ENCODE data around the gene MAEA. TPM values are rescaled to one million over a fixed set of nuclear protein-coding genes. Genes with fewer than 3 reads are reported as not detected.

Gene MAEA
- total and polyA plus RNA-seq, 9 of the 15 experiments (the other 6 are each of a cell fraction or from before 2014, with no cell fraction given), result 2.1 to 86.5 (median 45.0) TPM

GRCh38 chr4:1251773-1252066 is 38.0 kb upstream of the MAEA start:
- WGBS (ENCODE audit: insufficient coverage, low coverage, missing lambda C conversion rate), result 96% methylated on average over 10 of the region's 11 CpGs
- BruUV-seq (replicated peaks), result no TSS peak
- in situ Hi-C loops (cut with MboI) (no loop called here), intact Hi-C loops (cut with micrococcal nuclease) (no loop called here)
- H3K9ac ChIP-seq (ENCODE audit: insufficient read depth in 1 of 2, low read depth in 2 of 2, low read length in 2 of 2), result no peak overlapping the region
- peaks cover 8% of the 10 kb centered on the region for H3K9me3 ChIP-seq (replicated peaks; ENCODE audit: control insufficient read depth, insufficient read depth, low read depth, low read length)
- DNase-seq (ENCODE audit: extremely low read depth in 1 of 4, low spot score in 3 of 4), result no peak
- H3K27me3 ChIP-seq (ENCODE audit: control insufficient read depth in 2 of 2, insufficient read depth in 2 of 2, low read length in 2 of 2), result no peaks in the 10 kb centered on the region
- peaks cover 4 to 40% of the 10 kb centered on the region in 2 experiments; a peak in 4 of 5 replicates for H3K4me1 ChIP-seq (replicated peaks in 1 of 2; ENCODE audit: control insufficient read depth in 2 of 2, insufficient read depth in 2 of 2, low read length in 2 of 2)
- H4K20me1 ChIP-seq (replicated peaks; ENCODE audit: control insufficient read depth, insufficient read depth, low read length), result no peaks in the 10 kb centered on the region
- CTCF ChIA-PET (ENCODE audit: low intra/inter-chr PET ratio), result no interaction called here
- POLR2A ChIA-PET, result interaction anchor here (2.3 kb wide), 1 partner anchor 9 kb away, joined by 13 read pairs; no protein-coding TSS in a partner anchor
- no peak overlapping the region for H3K4me2 ChIP-seq (ENCODE audit: insufficient read depth, low read length)
- H3K36me3 ChIP-seq (ENCODE audit: control insufficient read depth, insufficient read depth, low read length), result peaks cover 11% of the 10 kb centered on the region; the same call in 1 of the 3 replicates
- H3K79me2 ChIP-seq (ENCODE audit: control insufficient read depth, insufficient read depth, low read length), result peaks cover 28% of the 10 kb centered on the region
- H3K27ac ChIP-seq (ENCODE audit: extremely low read depth, low read depth, low read length), result no peak overlapping the region
- H2AFZ ChIP-seq (ENCODE audit: low read depth, low read length), result no peak overlapping the region
- H3K9me1 ChIP-seq (ENCODE audit: control insufficient read depth, insufficient read depth, low read length), result no peaks in the 10 kb centered on the region
- ATAC-seq, result no peak
- no peak overlapping the region for H3K4me3 ChIP-seq
- no peak for FAIRE-seq
- TF ChIP-seq DMBX1 (CRISPR knock-in tag; IDR thresholded peaks at IDR 0.05; ENCODE audit: borderline replicate concordance) (no peak), TOE1 (IDR thresholded peaks at IDR 0.05; ENCODE audit: borderline replicate concordance) (no peak), TOE1 (CRISPR knock-in tag; IDR thresholded peaks at IDR 0.05; ENCODE audit: borderline replicate concordance, low read depth) (no peak), NFATC3 (IDR thresholded peaks at IDR 0.05) (no peak), ZNF436 (CRISPR knock-in tag; IDR thresholded peaks at IDR 0.05) (no peak), FOS (IDR thresholded peaks at IDR 0.05; ENCODE audit: extremely low read depth, insufficient read length) (no peak), POLR2A (conservative IDR thresholded peaks at IDR 0.05) (no peak), ZNF280A (IDR thresholded peaks at IDR 0.05; ENCODE audit: low read depth, partially characterized antibody) (no peak), HMBOX1 (IDR thresholded peaks at IDR 0.05) (no peak), RERE (CRISPR knock-in tag; IDR thresholded peaks at IDR 0.05; ENCODE audit: borderline replicate concordance) (no peak), ZBTB11 (CRISPR knock-in tag; IDR thresholded peaks at IDR 0.05) (no peak)
